Upper lobe of right lung (tissue), 1 donor: ENCODE results near the gene EHBP1. TPM values are rescaled to one million over a fixed set of nuclear protein-coding genes. Genes with fewer than 3 reads are reported as not detected.
A peak's percentile ranks its signal among the peaks of the same experiment; 100 is the strongest.

Experiments
- ATAC-seq: fragments of 200-7000 bp; cut with Tn5 transposase; one replicate; pipeline ENCODE4 v1.9.1; 2020; ENCODE audit warnings: mild to moderate bottlenecking, moderate library complexity
- DNase-seq: peaks from one replicate; pipeline ENCODE4 v3.0.0-alpha.2; 2020
- H3K27ac ChIP-seq: fragments of 200-600 bp; one replicate; pipeline ENCODE4 v1.8.0; 2022
- H3K27me3 ChIP-seq: fragments of 200-600 bp; one replicate; pipeline ENCODE4 v1.8.0; 2022; ENCODE audit warnings: mild to moderate bottlenecking
- H3K36me3 ChIP-seq: fragments of 200-600 bp; one replicate; pipeline ENCODE4 v1.8.0; 2022
- H3K4me1 ChIP-seq: fragments of 200-600 bp; one replicate; pipeline ENCODE4 v1.8.0; 2022
- H3K4me3 ChIP-seq: fragments of 200-600 bp; one replicate; pipeline ENCODE4 v1.8.0; 2022; ENCODE audit warnings: mild to moderate bottlenecking
- H3K9me3 ChIP-seq: fragments of 200-600 bp; one replicate; pipeline ENCODE4 v1.8.0; 2022
- CTCF ChIP-seq: fragments of 200-600 bp; IDR thresholded peaks from one replicate; pipeline ENCODE4 v1.8.0; 2022; ENCODE audit warnings: antibody characterized with exemption
- intact Hi-C: fragments of 100-400 bp; cut with DNase I; formaldehyde crosslinking; loops from one replicate; pipeline ENCODE4 v1.11.0; 2022
- total RNA-seq: library from RNA; stranded (reverse); fragmentation: NEBNext Ultra II Directional; extraction: Animal tissue kit (Norgen Biotek cat#: 25700); gene quantifications from one replicate; pipeline ENCODE4 v1.2.1, GENCODE V29; 2021
- donor health status: DM: no; HTN: yes; CAD: no; lungs with severe emphysema.

The EHBP1 gene
- total RNA-seq, 1 donor from 2014 or later, result 46.7 TPM

- no peaks in the 10 kb centered on the region for H3K36me3 ChIP-seq
- H3K27ac ChIP-seq, result no peak overlapping the region
- H3K4me1 ChIP-seq, result peaks cover 29% of the 10 kb centered on the region
- no peak for DNase-seq
- ATAC-seq, result no peak
- TF ChIP-seq CTCF, result no peak
- H3K4me3 ChIP-seq, result no peak overlapping the region
- no peaks in the 10 kb centered on the region for H3K27me3 ChIP-seq
- no peaks in the 10 kb centered on the region for H3K9me3 ChIP-seq
- intact Hi-C loops, result no loop called here
Measured at GRCh38 chr2:62665446-62665845, 40.1 kb upstream of the EHBP1 start.

- ATAC-seq (no peak), DNase-seq (no peak)
- Histone ChIP-seq H3K36me3 (no peaks in the 10 kb centered on the region), H3K27me3 (no peaks in the 10 kb centered on the region), H3K4me1 (peaks cover 19% of the 10 kb centered on the region), H3K27ac (no peak overlapping the region), H3K4me3 (no peak overlapping the region), H3K9me3 (no peaks in the 10 kb centered on the region)
- intact Hi-C loops, result no loop called here
- no peak for TF ChIP-seq CTCF
Measured at GRCh38 chr2:62669180-62669579, 36.3 kb upstream of the EHBP1 start.

GRCh38 chr2:62672601-62673000, 32.9 kb upstream of the EHBP1 start:
- Histone ChIP-seq H3K36me3 (no peaks in the 10 kb centered on the region), H3K27me3 (no peaks in the 10 kb centered on the region), H3K4me1 (peaks cover 16% of the 10 kb centered on the region), H3K4me3 (no peak overlapping the region), H3K9me3 (no peaks in the 10 kb centered on the region), H3K27ac (no peak overlapping the region)
- ATAC-seq, result peak; percentile 95
- DNase-seq, result no peak
- no peak for TF ChIP-seq CTCF
- intact Hi-C loops, result no loop called here

- no peaks in the 10 kb centered on the region for H3K36me3 ChIP-seq
- TF ChIP-seq CTCF, result no peak
- H3K27ac ChIP-seq, result no peak overlapping the region
- peaks cover 16% of the 10 kb centered on the region for H3K4me1 ChIP-seq
- intact Hi-C loops, result no loop called here
- no peaks in the 10 kb centered on the region for H3K9me3 ChIP-seq
- DNase-seq, result no peak
- ATAC-seq, result no peak
- H3K4me3 ChIP-seq, result no peak overlapping the region
- H3K27me3 ChIP-seq, result no peaks in the 10 kb centered on the region
Measured at GRCh38 chr2:62675062-62675461, 30.5 kb upstream of the EHBP1 start.

- no peak for ATAC-seq
- no peaks in the 10 kb centered on the region for H3K9me3 ChIP-seq
- intact Hi-C loops, result no loop called here
- H3K4me1 ChIP-seq, result no peaks in the 10 kb centered on the region
- no peak overlapping the region for H3K4me3 ChIP-seq
- H3K27ac ChIP-seq, result no peak overlapping the region
- no peak for DNase-seq
- no peak for TF ChIP-seq CTCF
- no peaks in the 10 kb centered on the region for H3K27me3 ChIP-seq
- H3K36me3 ChIP-seq, result no peaks in the 10 kb centered on the region
Measured at GRCh38 chr2:62685256-62685655, 20.3 kb upstream of the EHBP1 start.

GRCh38 chr2:62686012-62686685, 19.4 kb upstream of the EHBP1 start:
- intact Hi-C loops, result no loop called here
- no peaks in the 10 kb centered on the region for H3K36me3 ChIP-seq
- H3K27ac ChIP-seq, result no peak overlapping the region
- H3K4me1 ChIP-seq, result no peaks in the 10 kb centered on the region
- ATAC-seq, result no peak
- no peaks in the 10 kb centered on the region for H3K9me3 ChIP-seq
- no peak overlapping the region for H3K4me3 ChIP-seq
- no peak for DNase-seq
- H3K27me3 ChIP-seq, result no peaks in the 10 kb centered on the region
- TF ChIP-seq CTCF, result no peak
